Measurements from ENCODE around the gene DUSP2.

DUSP2 gene

DNA sequence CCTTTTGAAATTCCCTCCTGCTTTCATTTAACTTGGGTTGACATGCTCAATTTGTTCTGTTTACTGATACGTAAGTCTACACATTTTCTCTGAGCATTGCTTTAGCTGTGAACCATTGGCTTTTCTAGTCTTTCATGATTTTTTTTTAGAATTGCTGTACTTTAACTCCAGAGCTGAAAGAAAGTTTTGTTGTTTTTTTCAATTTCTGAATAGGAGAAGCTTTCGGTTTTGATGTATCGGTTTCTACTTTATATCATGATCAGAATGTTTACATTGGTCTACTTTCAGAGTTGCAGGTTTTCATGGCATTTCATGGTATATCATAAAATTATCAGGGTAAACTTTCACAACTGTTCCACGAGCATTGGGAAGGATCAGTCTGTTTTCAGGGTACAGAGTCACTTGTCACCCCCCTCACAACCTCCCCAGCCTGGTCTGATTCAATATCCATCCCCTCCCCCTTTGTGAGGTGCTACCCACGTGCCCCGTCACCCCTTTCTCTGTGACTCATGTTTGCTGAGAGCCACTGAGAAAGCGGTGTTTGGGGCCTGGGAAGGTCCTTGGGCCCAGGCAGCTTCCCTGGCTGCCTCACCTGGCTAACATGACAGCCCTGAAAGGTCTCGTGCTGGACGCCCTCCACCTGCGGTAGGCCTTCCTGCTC, 14.0 kb downstream of the DUSP2 start:
- no peak for DNase-seq (ENCODE audit: low read depth)

DNA sequence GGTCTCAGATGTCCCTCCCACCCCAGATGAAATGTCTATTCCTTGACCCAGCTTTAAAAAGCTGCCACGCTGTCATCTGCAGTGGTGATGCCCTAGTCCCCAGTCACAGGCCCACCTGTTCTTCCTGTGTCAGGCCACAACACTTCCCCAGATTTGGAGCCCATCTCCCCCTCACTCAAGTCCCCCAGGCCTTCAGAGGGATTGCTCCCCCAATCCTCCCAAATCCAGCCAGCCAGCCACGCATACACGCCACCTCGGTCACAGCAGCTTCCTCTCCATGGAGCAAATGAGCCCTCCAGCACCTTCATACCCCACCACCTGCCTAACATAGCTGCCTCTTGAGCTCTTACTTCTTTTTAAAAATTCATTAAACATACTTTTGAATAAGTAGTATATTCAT, 14.8 kb downstream of the DUSP2 start:
- no peak for DNase-seq (ENCODE audit: low read depth)

DNA sequence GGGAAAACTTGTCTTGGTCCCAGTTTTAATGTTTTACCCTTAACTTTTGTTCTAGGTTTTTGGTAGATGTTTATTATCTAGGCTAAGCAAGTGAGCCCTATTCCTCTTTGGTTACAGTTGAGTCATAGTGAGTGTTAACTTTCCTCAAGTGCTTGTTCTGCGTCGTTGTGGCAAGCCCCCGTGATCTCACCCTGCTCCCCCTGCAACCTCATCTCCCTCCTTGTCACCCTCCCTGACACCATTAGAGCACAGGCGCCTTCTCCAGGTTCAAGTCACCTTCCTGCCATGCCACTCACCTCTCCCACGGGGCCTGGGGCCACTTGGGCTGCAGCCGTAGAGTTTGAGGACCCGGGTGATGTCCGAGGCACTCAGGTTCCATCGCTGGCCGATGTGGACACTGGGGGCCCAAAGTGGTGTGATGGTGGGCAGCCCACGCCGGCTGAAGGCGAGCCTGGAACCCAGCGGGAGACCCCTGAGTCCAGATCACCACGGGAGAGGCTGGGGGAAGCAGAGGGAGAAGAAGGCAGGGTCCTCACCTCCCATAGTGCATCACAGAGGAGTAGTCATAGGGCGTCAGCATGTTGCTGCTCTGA, 15.6 kb downstream of the DUSP2 start:
- no peak for DNase-seq (ENCODE audit: low read depth)

DNA sequence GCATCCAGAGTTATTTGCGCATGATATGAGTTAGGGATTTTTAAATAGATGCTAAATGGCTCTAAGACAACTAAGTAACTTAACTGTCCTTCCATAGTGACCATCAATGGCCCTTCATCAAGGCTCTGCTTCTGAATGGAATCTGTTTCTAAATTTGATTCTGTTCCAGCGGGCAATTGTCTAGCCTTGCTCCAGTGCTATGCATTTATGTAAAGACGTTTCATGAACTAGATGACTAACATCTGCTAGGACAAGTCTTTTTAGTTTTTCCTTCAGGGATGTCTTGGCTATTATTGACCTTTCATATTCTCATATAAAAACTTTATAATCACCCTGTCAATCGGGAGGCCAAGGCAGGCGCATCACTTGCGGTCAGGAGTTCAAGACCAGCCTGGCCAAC, 16.8 kb downstream of the DUSP2 start:
- no peak for DNase-seq (ENCODE audit: low read depth)

DNA sequence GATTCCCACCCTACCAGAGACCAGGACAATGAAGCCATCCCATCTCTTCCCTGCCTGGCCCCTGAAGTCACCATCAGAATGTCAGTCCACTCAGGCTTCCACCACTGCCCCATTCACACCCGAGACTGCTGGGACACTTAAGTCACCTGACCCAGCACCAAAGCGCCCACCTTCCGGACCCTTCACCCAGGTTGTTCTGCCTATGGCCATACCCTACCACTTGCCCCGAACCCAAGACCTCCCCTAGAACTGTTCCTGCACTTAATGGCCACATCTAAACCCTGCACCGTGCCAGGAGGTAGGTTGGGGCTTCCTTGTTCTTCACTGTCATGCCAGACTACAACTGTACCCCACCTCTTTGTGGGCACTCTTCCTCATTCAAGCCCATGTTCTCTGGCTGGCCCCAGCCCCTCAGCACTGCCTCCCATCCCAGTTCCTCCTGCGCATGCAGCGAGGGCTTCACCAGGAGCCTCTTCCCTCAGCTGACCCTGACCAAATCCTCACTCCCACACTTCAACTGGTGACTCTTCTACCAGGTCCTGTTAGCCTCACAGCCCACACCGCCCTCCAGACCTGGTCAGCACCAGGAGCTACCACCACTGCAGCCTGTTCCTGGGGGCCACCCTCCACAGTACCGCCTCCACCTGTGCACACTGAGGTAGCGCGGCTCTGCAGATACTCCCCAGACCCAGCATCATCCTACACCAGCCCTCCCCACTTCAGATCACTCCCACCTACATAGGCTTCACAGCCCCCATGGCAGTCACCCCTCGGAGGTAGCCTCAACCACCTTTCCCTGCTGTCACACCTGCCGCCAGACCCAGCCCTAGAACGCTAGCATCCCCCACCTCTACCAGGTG, 20.6 kb downstream of the DUSP2 start:
- no peak for DNase-seq (ENCODE audit: low read depth)

DNA sequence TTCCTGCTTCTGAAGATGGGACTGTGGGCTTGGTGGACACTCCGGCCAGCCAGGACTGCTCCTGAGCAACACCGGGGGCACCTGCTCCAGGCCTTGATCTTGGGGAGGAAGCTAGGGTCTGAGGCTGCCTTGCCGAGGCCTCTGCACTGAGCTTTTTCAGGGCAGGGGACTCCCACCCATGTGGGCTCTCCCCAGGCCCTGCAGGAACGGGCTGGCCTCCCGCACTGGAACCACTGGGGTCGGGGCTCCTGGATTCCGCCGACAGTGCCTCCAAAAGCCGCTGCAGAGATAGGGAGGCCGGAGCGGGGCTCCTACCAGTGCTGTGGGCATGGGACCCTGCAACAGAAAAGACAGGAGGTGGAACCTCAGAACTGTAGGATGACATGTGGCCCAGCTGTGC, 21.3 kb downstream of the DUSP2 start:
- DNase-seq (ENCODE audit: low read depth) = no peak

DNA sequence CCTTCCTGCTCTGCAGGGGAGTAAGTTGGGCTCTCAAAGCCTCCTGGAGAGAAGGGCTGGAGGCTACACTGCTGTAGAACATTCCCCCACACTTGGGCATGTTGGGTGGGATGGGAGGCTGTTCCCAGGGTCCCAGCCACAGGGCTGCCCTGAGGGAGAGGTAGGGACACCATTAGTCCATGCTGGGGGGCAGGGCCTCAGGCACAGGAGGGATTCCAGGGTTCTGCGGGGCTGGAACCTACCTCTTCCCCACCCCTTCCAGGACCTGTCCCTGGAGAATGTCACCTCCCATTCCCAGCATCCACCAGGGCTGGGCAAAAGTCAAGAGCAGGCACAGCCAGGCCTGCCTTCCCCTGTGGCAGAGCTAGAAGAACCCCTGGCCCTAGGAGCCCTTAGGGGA, 21.9 kb downstream of the DUSP2 start:
- DNase-seq (ENCODE audit: low read depth) = no peak

DNA sequence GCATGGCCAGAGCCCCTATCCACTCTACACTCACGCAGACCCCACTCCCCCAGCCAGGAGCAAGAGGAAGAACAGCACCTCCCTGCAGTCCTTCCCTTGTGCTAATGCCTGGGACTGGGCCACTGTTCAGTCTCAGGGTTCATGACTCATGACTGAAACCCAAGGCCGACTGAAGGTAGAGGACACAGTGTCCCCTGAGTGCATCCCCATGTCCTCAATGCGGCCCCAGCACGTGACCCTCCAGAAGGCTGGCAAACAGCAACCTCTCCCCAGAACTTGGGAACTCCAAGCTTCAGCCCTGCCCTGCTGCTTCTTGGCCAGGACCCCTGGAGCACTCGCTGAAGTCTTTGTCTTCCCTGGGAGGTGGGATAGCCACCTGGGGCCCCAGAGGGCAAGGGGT, 22.8 kb downstream of the DUSP2 start:
- DNase-seq (ENCODE audit: low read depth) = no peak

DNA sequence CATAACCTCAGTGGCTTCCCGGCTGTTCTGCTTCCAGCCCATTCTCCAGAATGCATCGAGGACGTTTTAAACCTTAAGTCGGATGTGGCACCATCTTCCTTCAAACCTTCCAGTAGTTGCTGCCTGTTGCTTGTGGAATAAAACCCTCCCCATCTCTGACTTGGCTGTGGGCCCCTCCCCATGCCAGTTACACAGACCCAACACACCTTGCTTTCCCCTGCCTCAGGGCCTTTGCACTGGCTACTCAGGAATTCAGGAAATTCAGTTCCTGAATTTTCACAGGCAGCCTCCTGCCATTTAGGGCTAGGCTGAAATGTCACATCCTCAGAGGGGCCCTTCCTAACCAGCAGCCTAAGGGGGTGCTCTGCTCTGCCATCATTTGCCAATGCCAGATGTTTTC, 23.8 kb downstream of the DUSP2 start:
- no peak for DNase-seq (ENCODE audit: low read depth)

DNA sequence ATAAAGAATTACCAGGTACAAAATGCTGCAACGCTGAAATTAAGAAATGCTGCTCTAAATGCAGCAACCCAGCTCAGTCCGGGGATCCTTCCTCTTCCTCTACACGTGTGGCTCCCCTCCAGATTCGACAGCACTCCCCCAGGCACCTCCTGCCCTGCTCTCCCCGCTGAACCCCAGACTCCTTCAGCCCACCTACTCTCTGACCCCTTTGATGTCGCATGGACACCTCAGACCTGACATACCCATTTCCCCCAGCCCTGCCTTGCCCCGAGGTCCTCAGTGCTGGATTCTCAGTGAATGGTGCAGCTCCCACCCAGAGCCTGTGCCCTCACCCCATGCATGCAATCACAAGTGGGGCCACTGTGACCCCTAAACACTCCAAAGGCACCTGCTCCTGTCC, 24.2 kb downstream of the DUSP2 start:
- no peak for DNase-seq (ENCODE audit: low read depth)

DNA sequence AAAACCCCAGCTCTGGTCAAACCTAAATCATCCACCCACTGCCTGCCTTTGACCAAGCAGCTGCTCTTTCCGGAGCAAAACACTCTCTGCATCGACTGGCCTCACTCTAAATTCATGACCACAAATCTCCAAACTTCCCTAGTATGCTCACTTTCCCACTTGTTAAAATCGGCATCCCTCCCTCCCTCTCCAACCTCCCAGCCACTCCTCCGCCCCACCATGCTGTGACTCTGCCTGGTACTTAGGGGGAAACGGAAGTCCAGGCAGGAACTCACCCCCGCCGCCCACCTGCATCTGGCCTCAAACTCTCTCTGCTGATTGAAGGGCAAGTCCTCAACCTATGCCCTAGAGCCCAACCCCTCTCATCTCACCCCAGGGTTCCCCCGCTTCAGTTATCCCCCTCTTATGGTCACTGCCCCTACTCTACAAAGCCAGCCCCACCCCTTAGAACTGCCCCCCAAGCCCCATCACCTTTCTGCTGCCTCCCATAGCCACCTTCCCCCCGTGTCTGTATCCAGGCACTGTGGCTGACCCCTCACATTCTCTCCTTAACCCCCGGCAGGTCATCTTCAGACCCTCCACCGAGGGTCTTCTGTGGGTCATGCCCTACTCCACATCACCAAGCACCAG, 25.0 kb downstream of the DUSP2 start:
- no peak for DNase-seq (ENCODE audit: low read depth)

DNA sequence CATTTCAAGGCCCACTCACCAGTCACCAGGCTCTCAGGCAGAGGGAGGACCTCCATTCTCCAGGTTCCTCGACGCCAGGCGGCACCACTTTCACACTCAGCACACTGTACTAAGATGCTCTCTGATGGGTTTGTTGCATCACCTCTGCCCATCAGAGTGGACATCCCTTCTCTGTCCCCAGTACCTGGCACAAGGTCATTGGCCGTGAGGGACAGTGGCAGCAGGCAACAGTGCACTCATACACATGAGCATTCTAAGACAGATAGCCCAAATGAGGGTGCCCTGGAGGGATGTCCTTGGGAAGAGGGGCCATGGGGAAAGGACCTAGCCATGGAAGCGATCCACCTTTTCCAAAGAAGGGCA, 25.9 kb downstream of the DUSP2 start:
- DNase-seq (ENCODE audit: low read depth) = no peak

DNA sequence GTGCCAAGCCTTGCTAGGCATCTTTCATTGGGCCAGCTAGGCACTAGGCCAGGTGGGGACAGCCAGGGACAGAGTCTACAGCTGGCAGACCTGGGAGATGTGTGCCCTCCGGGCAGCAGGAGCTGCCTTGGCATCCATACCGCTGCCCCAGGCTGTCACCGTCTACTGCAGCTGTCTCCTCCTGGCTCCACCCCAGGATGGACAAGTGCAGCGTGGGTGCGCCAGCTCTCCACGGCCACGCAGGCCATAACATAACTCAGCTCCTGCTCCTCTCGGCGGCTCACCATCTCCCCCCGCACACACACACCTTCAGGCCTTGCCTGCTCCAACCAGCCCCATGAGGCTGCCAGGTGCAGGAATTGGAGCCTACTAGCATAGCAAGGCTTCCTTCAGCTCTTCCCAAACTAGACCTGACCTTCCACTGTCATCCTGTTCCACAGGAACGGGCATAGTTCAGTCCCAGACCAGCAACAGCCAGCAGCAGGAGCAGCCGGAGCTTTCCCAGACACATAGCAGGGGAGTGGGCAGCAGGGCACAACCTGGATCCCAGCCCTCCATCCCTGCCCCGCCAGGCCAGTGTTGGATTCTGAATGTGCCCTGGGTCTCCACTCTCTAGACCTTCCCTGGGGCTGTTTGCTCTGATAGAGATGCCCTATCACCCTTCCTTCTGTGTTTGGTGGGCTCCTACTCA, 26.4 kb downstream of the DUSP2 start:
- no peak for DNase-seq (ENCODE audit: low read depth)

DNA sequence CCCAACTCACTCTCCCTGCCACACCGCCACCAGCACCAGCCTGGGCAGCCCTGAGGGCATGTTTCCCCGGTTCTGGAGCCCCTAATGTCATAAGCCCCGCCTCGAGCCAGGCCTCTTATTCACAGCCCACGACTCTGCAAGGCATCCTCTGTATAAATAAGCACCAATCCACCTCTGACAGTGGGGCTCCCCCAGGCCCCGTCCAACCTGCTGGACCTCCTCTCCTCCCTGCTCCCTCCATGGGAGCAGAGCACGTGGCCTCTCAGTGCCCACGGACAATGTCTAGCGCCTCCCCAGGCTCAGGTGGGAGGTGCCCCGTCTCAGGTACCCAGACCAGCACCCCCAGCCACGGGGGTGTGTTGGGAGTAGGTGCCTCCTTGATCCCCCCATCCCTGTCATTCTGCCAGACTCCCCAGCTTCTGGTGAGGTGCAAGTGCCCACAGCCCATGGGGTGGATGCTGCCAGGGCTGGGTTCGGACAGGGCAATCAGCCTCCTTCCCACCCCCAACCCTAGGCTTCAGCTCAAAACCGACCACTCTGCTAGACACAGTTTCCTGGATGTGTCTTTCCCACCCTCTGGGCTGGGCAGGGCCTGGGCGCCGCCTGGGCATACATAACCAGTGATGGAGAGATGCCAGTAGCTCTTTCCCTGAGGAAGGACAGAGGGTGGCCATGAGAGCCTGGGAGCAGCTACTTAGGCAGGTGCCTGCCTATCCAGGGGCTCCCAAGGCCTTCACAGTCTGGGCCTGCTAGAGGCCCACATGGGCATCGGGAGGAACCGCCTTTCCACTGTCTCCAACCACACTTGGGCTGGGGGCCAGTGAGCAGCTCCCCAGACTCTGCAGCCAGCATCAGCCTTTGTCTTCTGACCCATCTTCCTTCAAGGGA, 27.3 kb downstream of the DUSP2 start:
- no peak for DNase-seq (ENCODE audit: low read depth)

DNA sequence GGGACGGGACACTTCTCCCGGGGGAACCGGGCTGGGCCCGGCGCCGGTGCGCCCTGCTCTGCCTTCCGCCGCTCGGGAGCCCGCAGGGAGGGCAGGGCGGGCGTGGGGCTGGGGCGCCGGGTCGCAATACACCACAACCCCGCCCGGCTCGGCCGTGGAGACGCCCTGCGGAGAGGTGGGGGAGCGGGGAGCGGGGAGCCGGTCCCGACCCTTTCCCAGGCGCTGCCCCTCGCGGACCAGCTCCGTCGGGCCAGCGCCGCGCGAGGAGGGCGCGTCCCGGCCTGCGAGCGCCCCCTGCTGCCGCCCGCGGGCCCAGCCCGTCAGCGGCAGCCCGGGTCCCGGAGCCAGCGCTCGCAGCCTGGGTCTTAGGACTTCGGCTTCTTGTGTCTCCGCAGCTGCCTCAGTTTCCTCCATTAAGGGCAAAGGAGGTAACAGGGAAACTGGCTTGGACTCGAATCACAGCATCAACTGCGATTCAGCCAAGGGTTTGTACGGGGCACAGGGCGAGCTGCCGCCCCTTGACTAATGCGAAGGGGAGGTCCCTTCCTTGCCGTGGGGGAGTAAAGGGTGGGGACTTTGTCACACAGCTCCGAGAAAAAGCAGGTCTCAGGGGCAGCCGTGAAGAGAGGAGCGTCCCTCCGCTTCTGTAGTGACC, 28.2 kb downstream of the DUSP2 start:
- peak; percentile 36 for DNase-seq (ENCODE audit: low read depth)

DNA sequence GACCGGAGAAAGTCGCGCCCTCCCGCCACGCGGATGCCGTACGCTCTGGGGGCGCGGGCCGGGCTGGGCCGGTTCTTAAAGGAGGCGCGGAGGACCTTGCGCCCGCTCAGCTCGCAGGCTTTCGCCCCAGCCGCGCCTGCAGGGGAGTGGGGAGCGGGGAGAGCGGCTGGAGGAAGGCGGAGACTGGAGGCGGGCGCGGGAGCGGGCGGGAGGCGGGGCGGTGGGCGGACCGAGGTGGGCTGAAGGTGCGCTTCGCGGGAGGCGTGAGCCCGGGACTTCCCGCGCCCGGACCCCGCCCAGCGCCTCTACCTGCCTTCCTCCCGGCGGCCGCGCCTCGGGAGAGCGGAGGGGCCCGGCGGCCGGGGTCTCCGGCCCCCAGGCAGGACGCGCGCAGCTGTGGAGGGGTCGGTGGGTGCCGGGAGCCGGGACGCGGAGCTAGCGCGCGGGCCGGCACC, 28.8 kb downstream of the DUSP2 start, which contains the start of gene ADRA2B:
ADRA2B (minus strand) TSS at position 148 of the 455 bp plus-strand sequence. CDS start 422 bp downstream, outside the sequence.
- peak; percentile 54 for DNase-seq (ENCODE audit: low read depth)

DNA sequence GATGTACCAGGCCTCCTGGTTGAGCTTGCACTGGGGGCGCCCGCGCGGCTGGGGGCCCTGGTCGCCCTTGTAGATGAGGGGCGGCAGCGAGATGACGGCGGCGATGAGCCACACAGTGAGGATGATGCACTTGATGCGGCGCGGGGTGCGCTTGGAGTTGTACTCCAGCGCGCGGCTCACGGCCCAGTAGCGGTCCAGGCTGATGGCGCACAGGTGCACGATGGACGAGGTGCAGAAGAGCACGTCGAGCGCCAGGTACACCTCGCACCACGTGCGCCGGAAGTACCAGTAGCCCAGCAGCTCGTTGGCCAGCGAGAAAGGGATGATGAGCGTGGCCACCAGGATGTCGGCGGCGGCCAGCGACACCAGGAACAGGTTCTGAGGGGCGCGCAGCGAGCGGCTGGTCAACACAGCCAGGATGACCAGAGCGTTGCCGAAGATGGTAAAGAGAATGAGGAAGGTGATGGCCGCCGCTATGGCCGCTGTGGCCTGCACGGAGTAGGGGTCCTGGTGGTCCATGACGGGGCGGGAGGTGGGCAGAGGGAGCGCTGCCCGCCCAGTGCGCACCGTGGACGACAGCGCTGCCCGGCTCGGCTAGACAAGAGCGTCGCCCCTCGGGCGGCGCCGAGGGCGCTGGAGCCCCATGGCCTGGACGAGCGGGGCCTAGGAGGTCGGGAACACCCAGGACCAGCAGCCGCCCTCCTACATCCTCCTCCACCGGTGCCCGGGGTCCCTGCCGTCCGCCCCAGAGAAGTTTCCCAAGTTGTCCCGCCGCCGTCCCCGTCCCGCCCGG, 29.4 kb downstream of the DUSP2 start:
- no peak for DNase-seq (ENCODE audit: low read depth)

DNA sequence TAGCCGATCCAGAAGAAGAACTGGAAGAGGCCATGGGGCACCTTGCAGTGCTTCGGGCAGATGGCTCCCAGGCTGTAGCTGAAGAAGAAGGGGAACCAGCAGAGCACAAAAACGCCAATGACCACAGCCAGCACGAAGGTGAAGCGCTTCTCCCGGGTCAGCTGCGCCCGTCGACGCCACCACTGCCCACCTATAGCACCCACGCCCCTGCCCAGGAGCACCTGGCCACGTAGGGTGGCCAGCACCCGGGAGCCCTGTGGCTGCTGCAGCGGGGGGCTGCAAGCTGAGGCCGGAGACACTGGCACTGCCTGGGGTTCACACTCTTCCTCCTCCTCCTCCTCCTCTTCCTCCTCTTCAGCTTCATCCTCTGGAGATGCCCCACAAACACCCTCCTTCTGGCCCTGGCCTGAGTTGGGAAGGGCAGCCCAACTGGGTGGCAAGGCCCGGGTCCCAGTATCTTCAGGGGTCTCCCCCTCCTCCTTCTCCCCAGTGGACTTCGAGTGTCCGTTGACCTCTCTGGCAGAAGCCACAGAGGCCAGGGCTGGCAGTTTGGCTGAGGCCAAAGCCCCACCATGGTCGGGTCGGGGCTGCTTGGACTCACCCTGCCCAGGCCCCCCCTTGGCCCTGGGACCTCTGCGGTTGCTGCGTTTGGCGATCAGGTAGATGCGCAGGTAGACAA, 30.2 kb downstream of the DUSP2 start:
- DNase-seq (ENCODE audit: low read depth) = no peak

DNA sequence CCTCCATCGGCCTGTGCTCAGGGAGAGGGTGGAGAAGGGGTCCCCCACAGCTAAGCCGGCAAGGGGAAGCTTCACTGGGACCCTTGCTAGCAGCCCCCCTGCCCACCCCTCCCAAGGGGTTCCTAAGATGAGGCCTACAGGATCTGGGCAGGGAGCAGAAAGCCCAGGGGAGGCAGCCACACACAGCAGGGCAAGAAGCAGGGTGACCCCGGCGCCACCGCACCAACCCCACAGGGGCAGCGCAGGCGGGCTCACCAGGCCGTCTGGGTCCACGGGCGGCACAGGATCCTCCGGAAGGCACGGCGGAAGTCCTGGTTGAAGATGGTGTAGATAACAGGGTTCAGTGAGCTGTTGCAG, 30.7 kb downstream of the DUSP2 start:
- DNase-seq (ENCODE audit: low read depth) = no peak

All from activated gamma-delta T cell treated with anti-CD3 and anti-CD28 coated beads, Interleukin-2, amount 50 U/mL, for 16 hours (primary cell).